Right atrium auricular region (tissue), 2 donors: ENCODE data around the gene CFAP68. TPM values are rescaled to one million over a fixed set of nuclear protein-coding genes. Genes with fewer than 3 reads are reported as not detected.

Experiments used
- DNase-seq: peaks from one replicate; pipeline ENCODE4 v3.0.0-alpha.2; 2019; ENCODE audit warnings: low spot score
- H3K27ac ChIP-seq, 2 donors: fragments of 200-600 bp; sonication (generic); 1 replicate in 1 of 2; 2 replicates in 1 of 2; pipeline ENCODE4 v1.5.1; 2016 to 2019
- H3K27me3 ChIP-seq, 2 donors: fragments of 200-600 bp; sonication (generic); one replicate each; pipeline versions ENCODE4 v1.5.1 to v1.6.0; 2017 to 2019
- H3K36me3 ChIP-seq: fragments of 200-600 bp; sonication (generic); one replicate; pipeline ENCODE4 v1.5.1; 2016
- H3K4me1 ChIP-seq, 2 donors: fragments of 200-600 bp; sonication (generic); one replicate each; pipeline versions ENCODE4 v1.5.1 to v1.6.0; 2017 to 2019
- H3K4me3 ChIP-seq, 2 donors: fragments of 200-600 bp; sonication (generic); 1 replicate in 1 of 2; 2 replicates in 1 of 2; pipeline ENCODE4 v1.5.1; 2017 to 2019; ENCODE audit warnings: mild to moderate bottlenecking in 1 of 2, moderate library complexity in 1 of 2
- H3K9me3 ChIP-seq, 2 donors: fragments of 200-600 bp; sonication (generic); one replicate each; pipeline ENCODE4 v1.5.1; 2019
- CTCF ChIP-seq, 2 donors: fragments of 200-600 bp; sonication (generic); IDR thresholded peaks; one replicate each; pipeline ENCODE4 v1.5.1; 2019; ENCODE audit warnings: antibody characterized with exemption in 2 of 2
- total RNA-seq, 2 donors: library from RNA; depleted of rRNA; stranded (reverse); fragments of >200 nt; gene quantifications; one replicate each; pipeline ENCODE4 v1.1.0, GENCODE V29; 2016

CFAP68 gene
- total RNA-seq: 10 to 100 TPM; 27.7 to 40.9 TPM

GRCh38 chr11:111878849-111879636 lies at the start of gene CFAP68, which contains the start of gene FDXACB1:
CFAP68 (plus strand) TSS chr11:111879541; CDS start chr11:111879561, 20 bp downstream.
FDXACB1 (minus strand) TSS chr11:111879165; CDS start chr11:111879132, 33 bp downstream.
- Histone ChIP-seq H3K27me3 (no peaks in the 10 kb centered on the region), H3K9me3 (no peaks in the 10 kb centered on the region), H3K4me3 (peak within 1 kb of the TSS; percentile 58 to 69), H3K36me3 (no peaks in the 10 kb centered on the region), H3K4me1 (peaks cover 0 to 14% of the 10 kb centered on the region in 2 donors), H3K27ac (peak within 1 kb of the TSS; percentile 94 to 95)
- TF ChIP-seq CTCF (IDR thresholded peaks at IDR 0.05): peak; percentile 93 to 99
- DNase-seq: peak; percentile 99

DNA sequence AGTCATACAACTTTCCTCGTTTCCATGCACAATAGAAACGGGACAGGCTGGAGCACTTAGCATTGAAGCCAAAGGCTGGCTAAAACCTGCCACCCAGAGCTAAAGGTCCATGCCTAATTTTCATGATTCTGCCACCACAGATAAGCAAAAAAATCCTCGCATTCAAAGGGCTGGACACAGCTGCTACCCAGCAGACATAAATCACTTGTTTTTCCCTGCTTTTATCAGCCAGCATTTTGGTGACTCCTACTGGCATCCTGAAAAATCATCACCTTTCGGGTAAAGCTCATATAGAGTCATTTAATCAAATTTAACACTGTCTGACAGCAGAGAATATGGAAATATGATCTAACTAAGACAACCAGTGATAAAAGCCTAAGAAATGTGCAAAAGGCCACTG lies 45.8 kb upstream of the CFAP68 start:
- DNase-seq: no peak
- H3K36me3 ChIP-seq: peaks cover 15% of the 10 kb centered on the region
- H3K27ac ChIP-seq: no peak overlapping the region
- H3K9me3 ChIP-seq: no peaks in the 10 kb centered on the region
- H3K4me1 ChIP-seq: no peaks in the 10 kb centered on the region
- H3K4me3 ChIP-seq: no peak overlapping the region
- TF ChIP-seq CTCF (IDR thresholded peaks at IDR 0.05): peak in 1 of 2 donors; percentile 52
- H3K27me3 ChIP-seq: no peaks in the 10 kb centered on the region

GRCh38 chr11:111834432-111835163 lies 44.7 kb upstream of the CFAP68 start:
- H3K27me3 ChIP-seq: no peaks in the 10 kb centered on the region
- H3K36me3 ChIP-seq: peaks cover 15% of the 10 kb centered on the region
- no peaks in the 10 kb centered on the region for H3K9me3 ChIP-seq
- no peak overlapping the region for H3K27ac ChIP-seq
- no peak for TF ChIP-seq CTCF (IDR thresholded peaks at IDR 0.05)
- H3K4me3 ChIP-seq: no peak overlapping the region
- DNase-seq: no peak
- no peaks in the 10 kb centered on the region for H3K4me1 ChIP-seq

- H3K27me3 ChIP-seq: no peaks in the 10 kb centered on the region
- no peak for DNase-seq
- H3K36me3 ChIP-seq: peaks cover 21% of the 10 kb centered on the region
- H3K4me3 ChIP-seq: no peak overlapping the region
- no peaks in the 10 kb centered on the region for H3K9me3 ChIP-seq
- no peak overlapping the region for H3K27ac ChIP-seq
- H3K4me1 ChIP-seq: no peaks in the 10 kb centered on the region
- TF ChIP-seq CTCF (IDR thresholded peaks at IDR 0.05): no peak
These were observed 43.7 kb upstream of the CFAP68 start for GRCh38 chr11:111835665-111836064.

- no peaks in the 10 kb centered on the region for H3K27me3 ChIP-seq
- no peak for TF ChIP-seq CTCF (IDR thresholded peaks at IDR 0.05)
- DNase-seq: no peak
- peaks cover 16% of the 10 kb centered on the region for H3K36me3 ChIP-seq
- H3K9me3 ChIP-seq: no peaks in the 10 kb centered on the region
- no peak overlapping the region for H3K27ac ChIP-seq
- H3K4me1 ChIP-seq: no peaks in the 10 kb centered on the region
- H3K4me3 ChIP-seq: no peak overlapping the region
These were observed 43.2 kb upstream of the CFAP68 start for GRCh38 chr11:111836162-111836561.
